A204.1 (cell line): Measurements from ENCODE around the gene STXBP5.
"Not testable (repeated sequence)": the region's sequence is repeated elsewhere in the genome, so short reads cannot be mapped to it uniquely, and the experiment has no call there.

Experiments used
- FAIRE-seq: peaks from 2 replicates; lab custom pipeline; 2012; peaks lifted over from hg19 to GRCh38; lab: Jason Lieb, UNC

STXBP5 gene

DNA sequence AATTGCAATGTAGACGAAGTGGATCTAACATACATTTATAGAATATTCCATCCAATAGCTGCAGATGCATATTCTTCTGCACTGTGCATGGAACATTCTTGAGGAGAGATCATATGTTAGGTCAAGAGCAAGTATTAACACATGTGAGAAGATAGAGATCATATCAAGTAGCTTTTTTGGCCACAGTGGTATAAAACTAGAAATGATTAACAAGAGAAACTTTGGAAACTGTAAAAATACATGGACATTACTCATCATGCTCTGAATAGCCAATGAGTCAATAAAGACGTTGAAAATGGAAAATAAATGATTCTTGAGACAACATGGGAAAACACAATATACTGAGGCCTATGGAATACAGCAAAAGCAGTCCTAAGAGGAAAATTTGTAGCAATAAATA, 94.2 kb downstream of the STXBP5 start:
- no peak for FAIRE-seq

DNA sequence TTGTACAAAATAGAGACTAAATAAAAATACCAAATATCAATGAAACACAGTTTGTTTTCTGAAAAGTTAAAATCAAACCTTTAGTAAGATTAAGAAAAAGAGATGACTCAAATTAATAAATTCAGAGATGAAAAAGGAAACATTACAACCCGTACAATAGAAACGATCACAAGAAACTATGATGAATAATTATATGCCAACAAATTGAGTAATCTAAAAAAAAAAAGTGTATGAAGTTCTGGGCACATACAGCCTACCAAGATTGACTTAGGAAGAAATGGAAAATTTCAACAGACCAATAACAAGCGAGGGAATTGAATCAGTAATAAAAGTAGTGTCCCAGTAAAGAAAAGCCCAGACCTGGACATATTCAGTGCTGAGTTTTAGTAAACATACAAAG, 94.8 kb downstream of the STXBP5 start:
- FAIRE-seq, result no peak

DNA sequence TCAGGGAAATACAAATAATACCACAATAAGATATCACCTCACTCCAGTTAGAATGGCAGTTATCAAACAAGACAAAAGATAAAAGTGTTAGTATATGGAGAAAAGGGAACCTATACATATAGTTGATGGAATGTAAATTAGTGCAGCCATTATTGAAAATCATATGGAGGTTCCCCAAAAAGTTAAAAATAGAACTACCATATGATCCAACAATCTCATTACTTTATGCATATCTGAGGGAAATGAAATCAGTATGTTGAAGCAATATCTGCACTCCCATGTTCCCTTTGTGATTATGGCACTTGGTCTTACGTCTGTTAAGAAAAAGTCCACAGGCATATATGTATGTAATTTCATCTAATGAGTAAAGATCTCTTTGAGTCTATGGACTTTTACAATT, 96.9 kb downstream of the STXBP5 start:
- FAIRE-seq, result no peak

DNA sequence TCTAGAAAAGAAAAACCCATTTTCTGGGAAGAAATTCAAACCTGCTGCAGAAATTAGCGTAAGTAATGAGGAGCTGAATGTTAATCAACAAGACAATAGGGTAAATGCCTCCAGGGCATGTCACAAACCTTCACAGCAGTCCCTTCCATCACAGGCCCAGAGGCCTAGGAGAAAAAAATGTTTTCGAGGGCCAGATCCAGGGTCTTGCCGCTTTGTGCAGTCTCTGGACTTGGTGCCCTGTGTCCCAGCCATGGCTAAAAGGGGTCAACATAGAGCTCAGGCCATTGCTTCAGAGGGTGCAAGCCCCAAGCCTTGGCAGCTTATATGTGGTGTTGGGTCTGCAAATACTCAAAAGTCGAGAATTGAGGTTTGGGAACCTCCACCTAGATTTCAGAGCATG, 99.8 kb downstream of the STXBP5 start:
- no peak for FAIRE-seq

DNA sequence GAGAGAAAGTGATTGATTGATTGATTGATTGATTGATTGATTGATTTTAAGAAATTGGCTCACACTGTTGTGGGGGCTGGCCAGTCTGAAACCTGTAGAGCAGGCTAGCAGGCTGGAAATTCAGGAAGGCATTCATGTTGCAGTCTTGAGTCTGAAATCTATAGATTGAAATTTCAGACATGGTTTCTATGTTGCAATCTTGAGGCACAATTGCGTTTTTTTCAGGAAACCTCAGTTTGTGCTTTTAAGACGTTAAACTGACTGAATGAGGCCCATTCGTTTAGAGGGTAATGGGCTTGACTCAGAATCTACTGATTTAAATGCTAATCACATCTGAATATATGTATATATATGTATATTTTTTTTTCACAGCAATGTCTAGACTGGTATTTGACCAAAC, 106.3 kb downstream of the STXBP5 start:
- FAIRE-seq, result no peak

DNA sequence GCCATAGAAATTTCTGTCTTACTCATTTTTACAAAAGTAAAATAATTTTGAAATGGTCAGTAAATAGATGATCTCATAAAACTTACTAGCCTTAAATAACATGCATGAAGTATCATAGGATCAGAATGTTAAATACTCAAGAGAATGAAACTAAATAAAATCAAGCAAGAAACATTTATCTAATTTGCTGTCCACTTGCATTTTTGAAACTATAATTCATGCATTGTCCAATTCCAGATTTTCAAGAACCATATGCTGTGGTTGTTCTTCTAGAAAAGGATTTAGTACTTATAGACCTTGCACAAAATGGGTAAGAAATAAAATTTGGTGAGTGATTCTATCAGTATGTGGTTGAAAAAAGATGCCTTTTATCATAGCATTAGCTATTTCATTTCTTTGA, 107.0 kb downstream of the STXBP5 start:
- no peak for FAIRE-seq

DNA sequence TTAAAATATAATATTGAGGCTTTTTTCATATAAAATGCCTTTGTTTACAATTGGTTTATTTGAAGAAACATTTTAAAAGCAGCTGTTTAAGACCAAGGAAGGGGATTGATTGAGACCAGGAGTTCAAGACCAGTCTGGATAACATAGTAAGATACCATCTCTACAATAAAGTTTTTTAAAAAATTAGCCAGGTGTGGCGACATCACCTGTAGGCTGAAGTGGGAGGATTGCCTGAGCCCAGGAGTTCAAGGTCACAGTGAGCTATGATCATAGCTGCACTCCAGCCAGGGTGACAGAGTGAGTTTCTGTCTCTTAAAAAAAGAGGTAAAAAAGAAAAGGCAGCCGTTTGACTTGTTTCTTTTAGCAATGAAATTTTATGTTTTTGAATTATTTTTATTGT, 117.0 kb downstream of the STXBP5 start:
- no peak for FAIRE-seq

DNA sequence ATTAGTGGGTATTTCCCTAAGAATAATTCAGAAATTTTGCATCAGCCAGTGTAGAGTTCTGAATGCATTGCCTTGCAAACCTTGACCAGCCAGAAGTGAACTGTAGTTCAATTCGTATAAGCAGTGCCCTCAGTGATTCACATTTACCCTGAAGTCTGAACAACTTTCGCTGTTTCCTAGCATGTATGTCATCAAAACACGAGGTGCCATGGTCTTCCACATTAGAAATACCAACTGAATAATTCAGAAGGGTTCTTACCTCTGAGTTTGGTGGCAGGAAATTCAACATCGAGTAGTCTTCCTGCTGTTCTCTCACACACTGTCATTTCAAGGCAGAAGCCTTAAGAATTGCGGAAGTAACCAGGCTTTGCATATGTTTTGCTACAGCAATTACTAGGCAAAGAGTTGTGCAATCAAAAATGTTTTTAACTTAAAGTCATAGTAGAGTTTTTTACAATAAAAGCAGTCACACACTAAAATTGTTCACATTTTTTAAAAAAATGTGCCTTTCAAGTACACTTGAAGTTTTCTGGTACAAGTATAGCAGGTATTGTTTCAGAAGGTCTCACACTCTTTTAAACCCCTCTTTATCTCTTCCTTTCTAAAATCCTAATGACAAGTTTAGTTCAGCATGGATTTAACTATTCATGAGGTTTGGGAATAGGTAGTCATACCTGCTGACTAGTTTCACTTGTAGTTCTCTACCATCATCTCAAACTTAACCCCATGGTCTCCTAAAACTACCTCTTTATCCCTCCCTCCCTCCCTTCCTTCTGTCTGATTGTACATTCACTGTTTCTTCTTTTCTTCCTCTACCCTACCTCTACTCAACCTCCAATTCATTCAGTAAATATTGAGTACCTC, 118.3 kb downstream of the STXBP5 start:
- FAIRE-seq, result no peak

DNA sequence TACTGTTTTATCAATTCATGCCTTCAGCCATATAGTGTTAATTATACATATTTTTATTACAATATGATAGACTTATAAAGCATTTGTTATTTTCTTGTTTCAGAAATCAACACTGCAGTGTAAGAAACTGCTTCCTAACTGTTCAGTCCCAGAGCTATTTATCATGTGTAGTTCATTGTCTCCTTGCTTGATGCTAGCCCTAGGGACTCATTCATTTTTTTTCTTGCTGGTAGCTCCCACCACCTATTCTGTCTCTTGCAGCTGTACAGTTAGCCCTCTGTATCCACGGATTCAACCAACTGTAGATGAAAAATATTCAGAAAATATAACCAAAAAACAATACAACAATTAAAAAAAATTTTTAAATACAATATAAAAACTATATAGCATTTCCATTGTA, 121.3 kb downstream of the STXBP5 start:
- no peak for FAIRE-seq

DNA sequence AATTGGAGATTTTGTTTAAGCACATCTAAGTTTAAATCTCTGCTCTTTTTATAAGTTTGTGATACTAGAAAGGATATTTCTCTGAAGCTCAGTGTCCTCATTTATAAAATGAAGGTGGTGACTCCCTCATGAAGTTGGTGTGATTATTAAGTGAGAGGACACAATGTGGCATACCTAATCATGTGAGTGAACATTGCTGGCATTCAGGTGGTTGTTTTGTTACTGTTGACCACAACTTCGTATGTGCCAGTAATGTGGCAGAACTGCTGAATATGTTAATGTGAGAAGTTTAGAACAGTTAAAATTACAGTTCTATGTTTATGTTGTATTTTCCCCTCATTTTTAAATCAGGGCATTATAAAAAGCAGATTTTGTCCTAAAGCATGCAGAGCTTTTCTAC, 127.2 kb downstream of the STXBP5 start:
- FAIRE-seq, result no peak

DNA sequence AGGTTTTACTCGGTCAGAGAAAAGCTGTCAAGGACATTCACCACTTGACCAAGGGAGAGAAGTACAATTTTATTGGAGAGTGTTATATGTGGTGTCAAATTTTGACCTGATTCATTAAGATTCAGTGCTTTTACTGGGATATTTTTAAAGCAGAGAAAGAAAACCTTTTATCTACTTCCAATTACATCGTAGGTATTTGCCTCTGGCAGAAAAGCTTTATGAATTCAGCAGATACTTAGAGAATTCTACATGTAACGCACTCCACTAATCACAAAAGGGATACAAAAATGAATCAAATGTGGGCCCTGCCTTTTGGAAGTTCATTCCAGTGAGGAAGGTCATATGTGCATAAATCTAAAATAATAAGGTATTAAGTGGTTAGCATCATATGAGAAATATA, 133.7 kb downstream of the STXBP5 start:
- FAIRE-seq, result no peak

DNA sequence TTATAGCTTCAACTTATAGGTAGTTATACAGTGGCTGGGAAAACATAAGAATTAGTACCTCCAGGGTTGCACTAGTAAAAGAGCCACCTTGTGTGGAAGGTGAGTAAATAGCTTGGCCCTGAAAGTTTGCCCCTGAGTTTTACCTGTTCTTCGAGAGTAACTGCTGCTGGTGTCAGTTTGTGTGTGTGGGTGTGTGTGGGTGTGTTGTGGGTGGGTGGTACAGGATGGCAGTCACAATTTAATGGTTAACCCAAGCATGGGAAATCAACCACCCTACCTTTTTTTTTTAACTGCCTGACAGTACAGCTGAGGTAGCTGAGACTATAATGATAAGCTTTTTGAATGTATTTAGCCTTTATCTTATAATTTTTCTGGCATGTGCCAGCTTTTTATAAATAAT, 137.3 kb downstream of the STXBP5 start:
- no peak for FAIRE-seq

DNA sequence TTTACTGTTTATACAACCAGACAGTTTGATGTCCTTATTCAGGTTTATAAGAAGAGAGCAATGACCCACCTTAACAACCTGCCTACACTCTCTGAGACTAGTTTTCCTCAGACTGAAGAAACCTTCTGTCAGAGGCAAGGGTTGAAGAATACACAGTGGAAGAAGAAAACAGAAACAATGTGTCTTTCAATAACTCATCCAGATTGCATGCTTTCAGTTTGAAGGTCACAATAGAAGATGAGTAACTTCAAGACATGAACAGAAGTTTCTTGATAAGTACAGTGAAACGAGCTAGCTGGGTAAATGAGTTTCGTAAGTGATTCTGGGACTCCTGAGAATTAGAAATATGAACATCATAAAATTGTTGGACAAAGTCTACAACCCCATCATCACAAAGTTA, 141.7 kb downstream of the STXBP5 start:
- no peak for FAIRE-seq

DNA sequence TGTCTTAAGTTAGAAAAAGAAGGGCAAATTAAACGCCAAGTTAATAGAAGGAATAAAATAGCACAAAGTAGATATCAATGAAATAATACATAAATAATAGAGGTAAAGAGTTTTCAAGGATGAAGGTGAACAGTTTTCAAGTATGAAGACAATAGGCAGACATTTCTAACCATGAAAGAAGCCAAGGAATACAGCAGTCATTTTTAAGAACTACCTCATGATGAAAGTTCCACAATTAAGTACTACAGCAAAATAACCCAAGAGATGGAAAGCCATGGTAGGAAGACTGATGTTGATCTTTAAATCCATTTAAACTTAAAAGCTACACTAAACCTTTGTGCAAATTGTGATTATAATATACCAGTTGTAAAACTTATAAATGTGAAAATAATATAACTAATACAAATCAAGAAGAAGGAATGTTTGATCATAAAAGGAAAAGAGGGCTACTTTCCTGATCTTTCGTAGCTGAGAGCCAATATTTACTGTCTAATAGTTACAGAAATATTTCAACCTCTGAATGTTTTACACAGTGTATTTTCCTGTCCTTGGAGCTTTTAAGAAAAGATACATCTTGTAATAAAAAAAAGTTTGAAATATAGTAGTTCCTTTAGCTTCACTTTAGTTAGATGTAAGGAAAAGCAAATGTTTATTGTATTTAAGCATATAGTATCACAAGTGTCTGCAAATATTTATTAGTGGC, 143.1 kb downstream of the STXBP5 start:
- peak; percentile 14 for FAIRE-seq

DNA sequence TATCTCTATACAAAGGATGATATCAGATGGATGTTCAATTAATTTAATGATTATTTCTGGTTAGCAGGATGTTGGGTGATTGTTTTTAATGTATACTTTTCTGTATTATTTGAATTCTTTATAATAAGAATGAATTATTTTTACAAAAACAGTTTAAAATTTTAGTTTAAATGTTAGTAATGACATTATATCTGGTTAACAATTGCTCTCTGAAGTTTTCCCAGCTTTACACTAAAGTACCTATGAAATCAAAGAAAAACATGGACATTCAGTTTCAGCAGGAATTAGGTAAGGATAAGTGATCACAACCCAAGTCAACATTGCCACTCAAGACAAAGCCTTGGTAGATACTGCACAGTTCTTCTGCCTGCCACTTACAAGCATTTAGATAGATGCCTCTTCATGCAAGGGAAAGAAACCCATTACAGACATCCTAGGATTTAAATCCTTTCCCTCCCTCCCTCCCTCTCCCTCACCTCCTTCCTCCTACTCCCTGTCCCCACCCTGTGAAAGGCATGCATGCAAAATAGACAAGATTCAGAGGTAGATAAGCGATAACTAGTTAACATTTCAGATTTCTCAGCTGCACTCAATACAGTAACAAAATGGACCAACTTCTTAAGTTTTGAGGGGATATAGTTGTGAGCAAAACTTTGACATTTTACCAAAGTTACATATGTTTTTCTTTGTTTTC, 143.8 kb downstream of the STXBP5 start:
- peak; percentile 3 for FAIRE-seq

DNA sequence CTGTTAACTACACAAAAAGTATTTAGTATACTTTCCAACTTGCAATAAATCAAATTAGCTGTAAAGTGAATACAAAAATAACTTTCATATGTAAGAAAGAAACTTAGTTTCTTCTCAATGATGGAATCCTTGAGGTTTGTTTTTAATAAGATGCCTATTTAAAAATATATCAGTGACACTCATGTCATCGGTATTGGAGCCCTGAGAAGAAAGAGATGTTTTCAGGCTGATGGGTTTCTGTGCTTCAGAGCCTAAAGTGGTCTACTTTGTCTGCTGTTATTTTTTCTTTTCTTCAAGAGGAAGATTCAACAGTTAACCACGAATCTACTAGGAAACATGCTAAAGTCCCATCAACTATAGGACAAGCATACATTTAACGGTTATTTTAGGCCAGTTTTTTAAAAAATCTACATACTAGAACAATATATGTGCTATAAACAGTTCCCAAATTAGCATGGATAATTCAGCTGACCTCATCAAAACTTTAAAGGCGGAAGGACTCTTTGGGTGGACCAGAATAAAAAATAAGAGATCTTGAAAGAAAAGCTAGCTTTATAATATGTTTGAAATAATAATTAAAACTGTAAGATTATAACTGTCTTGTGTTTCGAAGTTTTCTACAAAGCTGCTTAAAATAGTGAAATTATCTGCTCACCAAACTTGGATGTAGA, 157.2 kb downstream of the STXBP5 start:
- peak; percentile 11 for FAIRE-seq

DNA sequence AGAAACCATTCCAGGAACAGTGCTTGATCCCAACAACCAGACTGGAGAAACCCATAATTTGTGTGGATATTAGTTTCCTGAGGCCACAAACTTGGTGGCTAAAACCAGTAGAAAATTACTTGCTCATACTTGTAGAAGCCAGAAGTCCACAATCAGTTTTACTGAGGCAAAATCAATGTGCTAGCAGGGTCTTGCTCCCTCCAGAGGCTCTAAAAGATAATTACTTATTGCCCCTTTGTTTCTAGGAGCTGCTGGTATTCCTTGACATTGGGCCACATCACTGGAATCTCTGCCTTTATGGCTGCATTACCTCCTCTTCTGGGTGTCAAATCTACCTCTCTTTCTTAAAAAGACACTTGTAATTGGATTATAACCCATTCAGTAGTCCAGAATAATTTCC, 162.1 kb downstream of the STXBP5 start:
- FAIRE-seq, result no peak

DNA sequence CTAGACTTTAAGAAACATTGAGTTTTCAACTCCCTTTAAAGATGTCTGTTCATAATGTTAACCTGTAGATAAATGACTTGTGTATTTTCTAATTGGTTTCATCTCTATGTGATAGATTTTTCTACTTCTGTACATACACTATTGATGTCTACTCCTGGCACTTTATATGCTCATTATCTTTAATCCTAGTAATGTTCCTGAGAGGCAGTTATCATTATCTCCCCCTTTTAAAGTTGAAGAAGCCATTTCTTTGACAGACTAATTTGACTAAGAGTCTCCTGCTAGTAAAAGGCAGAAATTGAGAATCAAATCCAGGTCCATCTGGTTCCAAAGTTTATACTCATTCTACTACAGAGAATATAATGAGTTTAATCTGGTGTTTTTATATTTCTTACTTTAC, 167.1 kb downstream of the STXBP5 start:
- FAIRE-seq, result no peak

DNA sequence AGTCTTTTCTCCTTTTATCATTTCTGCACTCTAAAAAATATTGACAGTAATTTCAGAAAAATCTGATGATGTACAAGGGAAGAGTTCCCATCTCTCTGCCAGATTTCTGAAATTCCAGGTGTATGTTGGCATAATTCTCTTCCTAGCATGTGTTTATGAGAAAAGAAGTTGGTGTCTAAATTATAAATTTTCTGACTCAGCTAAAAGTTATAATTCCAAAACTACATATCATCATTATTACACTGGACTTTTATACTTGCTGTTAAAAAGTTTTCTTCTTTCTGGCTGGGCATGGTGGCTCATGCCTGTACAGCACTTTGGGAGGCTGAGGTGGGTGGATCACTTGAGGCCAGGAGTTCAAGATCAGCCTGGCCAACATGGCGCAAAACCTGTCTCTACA, 168.6 kb downstream of the STXBP5 start:
- FAIRE-seq, result no peak

DNA sequence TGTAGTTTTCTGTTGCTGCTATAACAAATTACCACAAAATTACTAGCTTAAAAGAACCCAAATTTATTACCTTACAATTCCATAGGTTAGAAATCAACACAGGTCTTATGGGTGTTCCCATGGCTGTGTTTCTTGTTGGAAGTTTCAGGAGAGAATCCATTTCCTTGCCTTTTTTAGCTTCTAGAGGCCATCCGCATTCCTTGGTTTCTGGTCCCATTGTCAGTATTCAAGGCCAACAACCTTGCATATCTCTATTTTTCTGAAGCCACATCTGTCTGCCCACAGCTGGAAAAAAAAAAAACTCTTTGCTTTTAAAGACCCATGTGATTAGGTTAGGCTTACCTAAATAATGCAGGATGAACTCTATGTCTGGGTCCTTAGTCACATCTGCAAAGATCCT, 174.6 kb downstream of the STXBP5 start:
- no peak for FAIRE-seq

DNA sequence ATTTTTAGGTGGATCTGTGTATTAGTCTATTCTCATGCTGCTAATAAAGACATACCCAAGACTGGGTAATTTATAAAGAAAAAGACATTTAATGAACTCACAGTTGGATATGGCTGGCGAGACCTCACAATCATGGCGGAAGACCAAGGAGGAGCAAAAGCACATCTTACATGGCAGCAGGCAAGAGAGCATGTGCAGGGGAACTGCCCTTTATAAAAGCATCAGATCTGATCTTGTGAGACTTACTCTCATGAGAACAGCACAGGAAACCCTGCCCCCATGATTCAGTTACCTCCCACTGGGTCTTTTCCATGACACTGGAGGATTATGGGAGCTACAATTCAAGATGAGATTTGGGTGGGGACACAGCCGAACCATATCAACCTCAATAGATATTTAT, 176.6 kb downstream of the STXBP5 start:
- FAIRE-seq, result not testable (repeated sequence)

DNA sequence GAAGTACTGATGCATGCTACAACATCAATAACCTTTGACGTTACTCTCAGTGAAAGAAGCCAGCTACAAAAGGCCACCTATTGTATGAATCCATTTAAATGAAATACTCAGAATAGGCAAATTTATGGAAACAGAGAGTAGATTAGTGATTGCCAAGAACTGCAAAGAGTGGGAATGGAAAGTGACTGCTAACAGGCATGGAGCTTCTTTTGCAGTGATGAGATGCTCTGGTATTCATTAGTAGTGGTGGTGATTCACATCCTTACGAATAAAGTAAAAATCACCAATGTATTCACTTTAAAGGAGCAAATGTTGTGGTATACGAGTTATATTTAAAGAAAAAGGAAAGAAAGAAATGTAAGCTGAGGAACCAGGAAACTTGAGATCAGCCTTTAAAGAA, 177.5 kb downstream of the STXBP5 start:
- no peak for FAIRE-seq
